GM23338 (cell line): ENCODE results near the gene RFX7. TPM values are rescaled to one million over a fixed set of nuclear protein-coding genes. Genes with fewer than 3 reads are reported as not detected.
"Not testable (repeated sequence)": the region's sequence is repeated elsewhere in the genome, so short reads cannot be mapped to it uniquely, and the experiment has no call there.

Source experiments
- ATAC-seq: fragments of 200-7000 bp; cut with Tn5 transposase; 3 replicates; pipeline ENCODE4 v1.9.1; 2020
- DNase-seq: peaks from one replicate; pipeline ENCODE4 v3.0.0-alpha.2; 2015; ENCODE audit warnings: low spot score
- H2AFZ ChIP-seq: fragments of 200-600 bp; sonication (generic); 2 replicates; pipeline ENCODE4 v1.8.0; 2016; ENCODE audit warnings: antibody characterized with exemption, mild to moderate bottlenecking, moderate library complexity
- H3F3A ChIP-seq: fragments of 200-600 bp; sonication (generic); replicated peaks from 2 replicates; pipeline ENCODE4 v1.8.0; 2017; ENCODE audit warnings: antibody characterized with exemption, mixed run types, low read depth
- H3K27ac ChIP-seq: fragments of 200-600 bp; sonication (generic); 2 replicates; pipeline ENCODE4 v1.6.1; 2016; ENCODE audit warnings: low read depth
- H3K27me3 ChIP-seq: fragments of 200-600 bp; sonication (generic); 2 replicates; pipeline ENCODE4 v1.8.0; 2016; ENCODE audit warnings: mild to moderate bottlenecking, mixed run types, moderate library complexity; ENCODE audit not compliant: insufficient read depth
- H3K36me3 ChIP-seq: fragments of 200-600 bp; sonication (generic); 2 replicates; pipeline ENCODE4 v1.8.0; 2016; ENCODE audit warnings: mild to moderate bottlenecking; ENCODE audit not compliant: insufficient read depth
- H3K4me1 ChIP-seq: fragments of 200-600 bp; sonication (generic); 2 replicates; pipeline ENCODE4 v1.8.0; 2016; ENCODE audit warnings: mild to moderate bottlenecking, moderate library complexity; ENCODE audit not compliant: insufficient read depth
- H3K4me2 ChIP-seq: fragments of 200-600 bp; sonication (generic); 2 replicates; pipeline ENCODE4 v1.7.1; 2017; ENCODE audit warnings: mixed run types
- H3K4me3 ChIP-seq: fragments of 200-600 bp; sonication (generic); 2 replicates; pipeline ENCODE4 v1.6.1; 2016; ENCODE audit warnings: mixed run types
- H3K79me2 ChIP-seq: fragments of 200-600 bp; sonication (generic); replicated peaks from 2 replicates; pipeline ENCODE4 v1.8.0; 2017; ENCODE audit warnings: mild to moderate bottlenecking; ENCODE audit not compliant: insufficient read depth
- H3K9me2 ChIP-seq: fragments of 200-600 bp; sonication (generic); 2 replicates; pipeline ENCODE4 v1.8.0; 2017; ENCODE audit not compliant: insufficient read depth
- H4K20me1 ChIP-seq: fragments of 200-600 bp; sonication (generic); replicated peaks from 2 replicates; pipeline ENCODE4 v1.8.0; 2017; ENCODE audit warnings: mild to moderate bottlenecking; ENCODE audit not compliant: insufficient read depth
- H3K27ac Mint-ChIP-seq: 2 replicates; pipeline ENCODE4 v1.8.0; 2020; ENCODE audit warnings: inconsistent platforms, mild to moderate bottlenecking, moderate library complexity, mixed read lengths
- H3K27me3 Mint-ChIP-seq: 3 replicates; pipeline ENCODE4 v1.8.0; 2022; ENCODE audit warnings: low read depth, mild to moderate bottlenecking, moderate library complexity, mixed read lengths, inconsistent platforms; ENCODE audit not compliant: insufficient read depth, poor library complexity
- H3K36me3 Mint-ChIP-seq: 3 replicates; pipeline ENCODE4 v1.8.0; 2021; ENCODE audit warnings: low read depth, mild to moderate bottlenecking, inconsistent platforms, moderate library complexity, mixed read lengths
- H3K4me1 Mint-ChIP-seq: 3 replicates; pipeline ENCODE4 v1.8.0; 2020; ENCODE audit warnings: mild to moderate bottlenecking, inconsistent platforms, mixed read lengths
- H3K4me3 Mint-ChIP-seq: 3 replicates; pipeline ENCODE4 v1.8.0; 2021; ENCODE audit warnings: moderate library complexity, mild to moderate bottlenecking, inconsistent platforms, mixed read lengths
- H3K9me3 Mint-ChIP-seq: 3 replicates; pipeline ENCODE4 v1.8.0; 2020; ENCODE audit warnings: moderate library complexity, mild to moderate bottlenecking, inconsistent platforms, mixed read lengths
- CREB1 ChIP-seq: fragments of 250-450 bp; sonication (Bioruptor Pico); IDR thresholded peaks from 2 replicates; pipeline ENCODE4 v1.5.0; 2020; ENCODE audit warnings: low read depth, mild to moderate bottlenecking, moderate library complexity
- ETS1 ChIP-seq: IDR thresholded peaks from 2 replicates; pipeline ENCODE4 v1.6.1; 2016; ENCODE audit warnings: antibody characterized with exemption
- EZH2phosphoT487 ChIP-seq: fragments of 200-600 bp; sonication (generic); IDR thresholded peaks from one replicate; pipeline ENCODE4 v1.8.1; 2018; ENCODE audit warnings: antibody characterized with exemption; ENCODE audit not compliant: unreplicated experiment
- NANOG ChIP-seq: IDR thresholded peaks from 2 replicates; pipeline ENCODE4 v1.6.1; 2016; ENCODE audit warnings: antibody characterized with exemption, borderline replicate concordance
- POLR2AphosphoS5 ChIP-seq: IDR thresholded peaks from 2 replicates; pipeline ENCODE4 v1.6.1; 2016; ENCODE audit warnings: antibody characterized with exemption, low read depth
- ZNF462 ChIP-seq: fragments of 250-450 bp; sonication (Bioruptor Pico); IDR thresholded peaks from 2 replicates; pipeline ENCODE4 v1.5.0; 2020; ENCODE audit warnings: mild to moderate bottlenecking, moderate library complexity
- polyA plus RNA-seq: library from polyadenylated mRNA; unstranded; fragments of >200 nt; fragmentation: Nextera tagmentation; extraction: Ambion mirVana; gene quantifications from 2 replicates; pipeline ENCODE4 v1.2.1, GENCODE V29; 2016
- total RNA-seq: library from RNA; depleted of rRNA; stranded (reverse); fragments of >200 nt; shearing (Covaris generic); gene quantifications from 2 replicates; pipeline ENCODE4 v1.2.3, GENCODE V29; 2014
- TF ChIP-seq, protein P1 (sequence below), 2 experiments: fragments of 200-600 bp in 1 of 2; sonication (generic) in 1 of 2; conservative IDR thresholded peaks; 2 replicates each; pipeline versions ENCODE4 v1.5.1 to v1.6.1; 2016 to 2017; ENCODE audit warnings: antibody characterized with exemption in 2 of 2, low read depth in 2 of 2, mild to moderate bottlenecking in 2 of 2, moderate library complexity in 1 of 2

Gene RFX7
- total and polyA plus RNA-seq, 2 experiments from 2014 or later = 17.6 to 33.6 TPM

- TF ChIP-seq ZNF462 (CRISPR knock-in tag) (no peak), POLR2AphosphoS5 (no peak), NANOG (no peak), ETS1 (no peak), CREB1 (CRISPR knock-in tag) (no peak), EZH2phosphoT487 (no peak)
- TF ChIP-seq, protein P1, sequence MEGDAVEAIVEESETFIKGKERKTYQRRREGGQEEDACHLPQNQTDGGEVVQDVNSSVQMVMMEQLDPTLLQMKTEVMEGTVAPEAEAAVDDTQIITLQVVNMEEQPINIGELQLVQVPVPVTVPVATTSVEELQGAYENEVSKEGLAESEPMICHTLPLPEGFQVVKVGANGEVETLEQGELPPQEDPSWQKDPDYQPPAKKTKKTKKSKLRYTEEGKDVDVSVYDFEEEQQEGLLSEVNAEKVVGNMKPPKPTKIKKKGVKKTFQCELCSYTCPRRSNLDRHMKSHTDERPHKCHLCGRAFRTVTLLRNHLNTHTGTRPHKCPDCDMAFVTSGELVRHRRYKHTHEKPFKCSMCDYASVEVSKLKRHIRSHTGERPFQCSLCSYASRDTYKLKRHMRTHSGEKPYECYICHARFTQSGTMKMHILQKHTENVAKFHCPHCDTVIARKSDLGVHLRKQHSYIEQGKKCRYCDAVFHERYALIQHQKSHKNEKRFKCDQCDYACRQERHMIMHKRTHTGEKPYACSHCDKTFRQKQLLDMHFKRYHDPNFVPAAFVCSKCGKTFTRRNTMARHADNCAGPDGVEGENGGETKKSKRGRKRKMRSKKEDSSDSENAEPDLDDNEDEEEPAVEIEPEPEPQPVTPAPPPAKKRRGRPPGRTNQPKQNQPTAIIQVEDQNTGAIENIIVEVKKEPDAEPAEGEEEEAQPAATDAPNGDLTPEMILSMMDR (conservative IDR thresholded peaks at IDR 0.05; ENCODE audit: low read depth in 2 of 2) = no peak
Measured at GRCh38 chr15:56156877-56157276, 86.8 kb downstream of the RFX7 start (continued).

DNA sequence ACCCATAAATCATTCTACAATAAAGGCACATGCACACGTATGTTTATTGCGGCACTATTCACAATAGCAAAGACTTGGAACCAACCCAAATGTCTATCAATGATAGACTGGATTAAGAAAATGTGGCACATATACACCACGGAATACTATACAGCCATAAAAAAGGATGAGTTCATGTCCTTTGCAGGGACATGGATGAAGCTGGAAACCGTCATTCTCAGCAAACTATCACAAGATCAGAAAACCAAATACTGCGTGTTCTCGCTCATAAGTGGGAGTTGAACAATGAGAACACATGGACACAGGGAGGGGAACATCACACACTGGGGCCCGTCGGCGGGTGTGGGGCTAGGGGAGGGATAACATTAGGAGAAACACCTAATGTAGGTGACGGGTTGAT, 88.4 kb downstream of the RFX7 start:
- H3K27me3 ChIP-seq, H3K4me3 ChIP-seq, H3K4me2 ChIP-seq, H3K27ac Mint-ChIP-seq, H3K36me3 ChIP-seq, ATAC-seq, H2AFZ ChIP-seq, H3K27me3 Mint-ChIP-seq, H3K9me2 ChIP-seq, DNase-seq, H3K27ac ChIP-seq, H3K4me3 Mint-ChIP-seq, H3F3A ChIP-seq: not testable (repeated sequence)
- peaks cover 22% of the 10 kb centered on the region for H3K9me3 Mint-ChIP-seq
- H3K4me1 ChIP-seq = peaks cover 25% of the 10 kb centered on the region; the same call in 1 of the 2 replicates
- peaks cover 32% of the 10 kb centered on the region for H3K4me1 Mint-ChIP-seq
- H3K36me3 Mint-ChIP-seq = peaks cover 47% of the 10 kb centered on the region
- H3K79me2 ChIP-seq = peaks cover 100% of the 10 kb centered on the region
- peaks cover 55% of the 10 kb centered on the region for H4K20me1 ChIP-seq

GRCh38 chr15:56154768-56155167, 88.9 kb downstream of the RFX7 start:
- not testable (repeated sequence) for H3K9me2 ChIP-seq, ATAC-seq, H3F3A ChIP-seq, H3K36me3 ChIP-seq, H3K4me3 ChIP-seq, H3K27me3 Mint-ChIP-seq, H2AFZ ChIP-seq, H3K27ac Mint-ChIP-seq, H3K4me2 ChIP-seq, H3K27me3 ChIP-seq, H3K4me3 Mint-ChIP-seq, H3K27ac ChIP-seq, DNase-seq
- peaks cover 30% of the 10 kb centered on the region for H3K4me1 Mint-ChIP-seq
- H3K4me1 ChIP-seq = peaks cover 20% of the 10 kb centered on the region; the same call in 1 of the 2 replicates
- H3K79me2 ChIP-seq = peaks cover 99% of the 10 kb centered on the region
- peaks cover 56% of the 10 kb centered on the region for H4K20me1 ChIP-seq
- H3K36me3 Mint-ChIP-seq = peaks cover 47% of the 10 kb centered on the region
- H3K9me3 Mint-ChIP-seq = peaks cover 22% of the 10 kb centered on the region
